KOPT-K1 (cell line): ENCODE measurements around the gene RAE1.

Source experiments
- H3K27ac ChIP-seq: fragments of 200-600 bp; sonication (generic); 2 replicates; pipeline ENCODE4 v1.5.1; 2016; ENCODE audit warnings: antibody characterized with exemption, mild to moderate bottlenecking, low read depth, low read length; ENCODE audit not compliant: poor library complexity, severe bottlenecking
- H3K36me3 ChIP-seq: fragments of 200-600 bp; sonication (generic); 2 replicates; pipeline ENCODE4 v1.5.1; 2017; ENCODE audit warnings: antibody characterized with exemption, mild to moderate bottlenecking, low read length, moderate library complexity; ENCODE audit not compliant: insufficient read depth
- H3K9me3 ChIP-seq: fragments of 200-600 bp; sonication (generic); 2 replicates; pipeline ENCODE4 v1.5.1; 2017; ENCODE audit warnings: antibody characterized with exemption, low read length, mild to moderate bottlenecking; ENCODE audit not compliant: insufficient read depth, poor library complexity, severe bottlenecking

RAE1 gene

DNA sequence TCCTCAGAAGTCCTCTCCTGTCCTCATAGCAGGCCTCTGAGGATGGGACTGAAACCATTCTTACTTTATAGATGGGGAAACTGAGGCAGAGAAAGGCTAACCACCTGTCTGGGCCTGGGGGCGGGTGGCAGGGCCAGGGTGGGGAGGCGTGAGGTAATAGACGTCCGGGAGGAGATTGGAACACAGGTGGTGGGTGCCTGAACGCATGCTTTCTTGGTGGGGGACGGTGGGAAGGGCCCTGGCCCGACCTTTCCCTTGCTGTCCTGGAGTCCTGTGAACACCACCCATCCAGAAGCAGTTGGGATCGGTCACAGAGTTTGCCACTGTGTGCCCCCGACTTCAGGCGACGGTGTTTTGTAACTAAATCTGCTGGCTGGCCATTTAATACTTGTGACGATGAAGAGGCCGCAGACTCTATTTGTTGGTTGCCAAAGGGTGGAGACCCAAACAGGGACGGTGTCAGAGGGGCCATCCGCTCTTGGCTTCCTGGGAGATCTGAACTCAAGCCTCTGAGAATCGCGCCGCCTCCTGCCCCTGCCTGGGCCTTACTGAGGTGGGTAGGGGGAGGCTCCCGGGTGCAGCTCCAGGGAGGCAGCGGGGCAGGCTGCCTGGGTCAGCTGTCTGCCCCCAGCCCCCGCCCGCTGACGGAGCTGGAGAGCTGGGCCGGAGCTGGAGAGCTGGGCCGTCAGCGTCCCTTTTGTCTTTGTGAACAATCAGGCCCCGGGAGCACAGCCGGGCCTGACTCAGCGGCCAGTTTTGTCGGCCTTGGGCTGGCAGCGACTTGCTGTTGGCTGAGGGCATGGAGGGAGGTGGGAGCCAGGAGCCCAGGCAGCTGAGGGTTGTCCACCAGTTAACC, 44.3 kb downstream of the RAE1 start:
- Histone ChIP-seq H3K9me3 (no peaks in the 10 kb centered on the region), H3K36me3 (peaks cover 29% of the 10 kb centered on the region), H3K27ac (no peak overlapping the region)

DNA sequence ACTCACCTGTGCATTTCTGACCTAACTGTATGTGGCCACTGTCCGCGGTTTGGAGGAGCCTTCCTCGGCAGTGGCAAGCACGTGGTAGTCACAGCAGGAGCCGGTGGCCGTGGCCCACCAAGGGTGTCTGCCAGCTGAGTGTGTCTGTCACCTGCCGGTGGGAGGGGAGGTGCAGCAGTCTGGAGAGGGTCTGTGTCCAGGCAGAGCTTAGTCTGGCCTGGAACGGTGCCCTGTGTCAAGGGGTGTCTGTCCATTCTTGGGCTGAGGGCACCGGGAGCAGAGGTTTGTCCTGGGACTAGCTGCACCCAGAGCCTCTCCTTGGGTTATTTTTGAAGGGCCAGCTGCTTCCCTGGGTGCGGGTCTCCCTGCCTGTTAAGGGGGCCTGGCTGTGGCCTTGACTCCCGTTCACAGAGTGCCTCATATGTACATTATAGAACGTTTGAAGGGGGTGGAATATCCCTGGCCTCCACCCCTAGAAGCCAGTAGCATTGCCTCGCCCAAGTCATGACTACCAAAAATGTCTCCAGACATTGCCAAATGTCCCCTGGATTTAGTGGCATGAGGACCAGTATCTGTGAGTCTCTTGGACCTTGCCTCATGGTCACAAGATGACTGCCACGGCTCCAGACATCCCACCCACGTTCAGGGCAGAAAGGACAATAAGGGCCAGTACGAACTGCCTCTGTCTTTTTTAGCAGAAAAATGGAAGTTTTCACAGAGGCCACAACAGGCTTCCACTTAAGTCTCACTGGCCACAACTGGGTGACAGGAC, 45.3 kb downstream of the RAE1 start:
- Histone ChIP-seq H3K9me3 (no peaks in the 10 kb centered on the region), H3K27ac (no peak overlapping the region), H3K36me3 (peaks cover 30% of the 10 kb centered on the region)

DNA sequence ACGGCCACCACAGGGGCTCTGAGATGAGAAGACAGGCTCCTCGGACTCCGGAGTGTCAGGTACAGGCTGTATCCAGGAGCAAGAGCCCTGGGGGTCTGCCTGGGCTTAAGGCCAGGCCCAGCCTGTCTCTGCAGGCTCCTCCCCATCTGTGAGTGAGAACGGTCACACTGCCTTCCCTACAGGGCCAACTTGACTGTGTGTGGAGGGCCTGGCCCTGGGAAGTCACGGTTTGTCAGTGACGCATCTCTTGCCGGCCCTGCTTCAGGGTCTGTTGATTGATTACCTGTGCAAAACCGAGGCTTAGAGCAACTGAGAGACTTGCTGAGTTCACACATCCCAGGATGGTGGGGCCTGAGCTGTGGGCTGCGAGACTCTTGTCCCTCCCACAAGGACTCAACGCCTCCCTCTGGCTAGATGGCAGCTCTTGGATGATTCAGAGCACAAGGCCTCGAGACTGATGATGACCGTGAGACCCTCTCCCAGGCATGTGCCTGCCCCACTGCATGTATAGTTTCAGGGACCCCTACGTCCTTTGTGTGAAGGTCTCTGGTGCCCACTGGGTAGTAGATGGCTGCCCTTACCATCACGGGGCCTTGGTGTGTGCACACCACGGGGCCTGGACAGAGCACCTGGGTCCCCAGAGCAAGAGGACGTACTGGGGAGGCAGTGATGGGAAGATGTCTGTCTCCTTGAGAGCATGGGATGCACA, 46.1 kb downstream of the RAE1 start:
- no peak overlapping the region for H3K27ac ChIP-seq
- H3K36me3 ChIP-seq, result peaks cover 30% of the 10 kb centered on the region

DNA sequence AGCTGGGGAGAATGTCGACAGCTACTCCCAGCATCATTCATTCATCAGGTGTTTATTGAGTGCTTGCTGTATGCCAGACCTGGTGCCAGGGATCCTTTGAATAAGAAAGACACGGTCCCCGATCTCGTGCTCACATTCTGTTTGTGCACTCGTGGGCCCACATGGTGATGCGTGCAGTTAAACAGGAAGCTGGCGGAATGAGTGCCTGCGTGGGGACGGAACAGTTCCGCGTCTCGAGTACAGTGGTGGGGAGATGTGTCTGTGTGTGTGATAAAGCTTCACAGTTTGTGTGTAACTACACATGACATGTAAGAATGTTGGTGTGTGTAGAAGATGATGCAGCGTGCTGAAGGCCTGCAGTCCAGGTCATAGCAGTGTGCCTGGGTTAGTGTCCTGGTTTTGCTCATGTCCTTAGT, 46.6 kb downstream of the RAE1 start:
- Histone ChIP-seq H3K36me3 (peaks cover 30% of the 10 kb centered on the region), H3K27ac (peak overlapping the region; percentile 57), H3K9me3 (no peaks in the 10 kb centered on the region)

More for the DNA sequence above, 46.1 kb downstream of the RAE1 start:
- H3K9me3 ChIP-seq, result no peaks in the 10 kb centered on the region

DNA sequence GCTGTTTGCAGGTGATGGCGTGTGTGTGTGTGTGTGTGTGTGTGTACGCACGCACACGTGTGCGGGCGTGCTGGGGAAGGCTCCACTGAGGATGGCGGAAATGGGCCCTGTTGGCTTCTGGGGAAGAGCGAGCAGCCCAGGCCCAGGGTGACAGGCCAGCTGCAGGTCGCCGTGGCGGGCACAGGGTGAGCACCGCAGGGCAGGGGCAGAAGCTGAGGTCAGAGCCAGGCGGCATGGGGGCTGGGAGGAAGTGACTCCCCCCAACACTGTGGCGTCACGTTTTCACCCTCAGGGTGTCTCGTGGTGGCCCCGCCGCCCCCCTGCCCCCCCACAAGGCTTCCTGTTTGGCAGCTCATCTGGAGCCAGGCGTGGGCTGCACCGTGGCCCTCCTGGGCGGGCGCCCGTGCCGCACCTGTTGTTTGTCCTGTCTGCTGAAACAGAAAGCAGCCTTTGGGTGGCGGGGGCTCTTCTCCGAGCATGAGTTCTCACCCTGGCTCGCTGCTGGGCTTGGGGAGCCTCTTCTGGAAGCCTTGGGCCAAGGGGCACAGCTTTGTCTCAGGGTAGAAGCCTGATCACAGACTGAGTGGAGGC, 47.3 kb downstream of the RAE1 start:
- peaks cover 30% of the 10 kb centered on the region for H3K36me3 ChIP-seq
- H3K9me3 ChIP-seq, result no peaks in the 10 kb centered on the region
- peak overlapping the region; percentile 57 for H3K27ac ChIP-seq

DNA sequence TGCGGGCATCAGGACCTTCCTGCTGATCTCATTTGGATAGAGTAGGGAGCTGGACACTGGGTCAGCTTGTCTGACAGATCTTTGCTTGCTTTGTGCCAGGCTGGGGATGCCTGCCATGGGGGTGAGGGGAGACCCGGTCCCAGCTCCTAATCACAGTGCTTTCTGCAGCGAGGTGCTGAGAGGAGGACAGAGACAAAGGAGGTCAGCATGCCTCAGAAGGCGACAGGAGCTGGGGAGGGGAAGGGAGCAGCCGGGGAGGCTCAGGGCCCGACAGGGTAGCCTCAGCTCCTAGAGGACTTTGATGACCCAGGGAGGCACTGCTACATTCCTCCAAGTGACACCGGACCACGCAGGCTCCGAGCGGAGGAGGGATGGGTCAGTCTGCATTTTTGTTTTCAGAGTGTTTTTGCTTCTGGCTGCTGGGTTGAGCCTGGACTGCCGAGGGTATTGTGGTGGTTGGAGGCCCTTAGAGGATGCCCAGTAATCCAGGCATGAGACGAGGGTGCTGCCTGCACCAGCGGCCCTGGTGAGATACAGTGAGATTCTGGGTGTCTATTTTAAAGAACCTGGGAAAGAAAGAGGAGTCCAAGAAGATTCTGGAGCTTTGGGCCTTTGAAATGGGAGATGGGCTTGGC, 48.0 kb downstream of the RAE1 start:
- H3K27ac ChIP-seq, result peak overlapping the region; percentile 57
- H3K9me3 ChIP-seq, result no peaks in the 10 kb centered on the region
- H3K36me3 ChIP-seq, result peaks cover 24% of the 10 kb centered on the region

DNA sequence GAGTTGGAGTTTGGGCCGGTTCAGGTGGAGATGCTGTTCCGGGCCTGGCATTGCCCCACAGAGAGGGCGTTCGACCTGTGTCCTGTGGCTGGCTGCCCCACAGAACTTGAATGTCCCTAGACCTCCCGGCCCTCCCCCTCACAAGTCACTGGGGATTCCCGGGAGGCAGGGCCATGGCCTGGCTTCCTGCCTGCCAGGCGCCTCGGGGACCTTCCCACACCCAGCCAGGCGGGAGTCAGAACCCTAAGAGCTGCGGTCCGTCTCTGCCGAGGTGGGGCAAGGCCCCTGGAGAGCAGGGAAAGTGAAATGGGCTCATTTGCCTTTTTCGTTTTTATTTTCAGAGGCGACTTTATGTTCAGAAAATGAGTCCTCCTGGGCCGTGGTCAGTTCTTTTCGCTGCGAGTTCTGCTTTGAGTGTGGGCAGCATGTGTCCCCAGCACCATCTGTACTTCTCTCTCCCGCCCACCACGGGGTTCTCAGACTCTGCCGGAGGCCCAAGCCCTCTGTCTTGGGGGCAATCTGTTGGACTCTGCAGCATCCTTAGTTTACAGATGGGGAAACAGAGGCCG, 48.6 kb downstream of the RAE1 start:
- H3K36me3 ChIP-seq, result peaks cover 18% of the 10 kb centered on the region; the same call in 1 of the 2 replicates
- H3K9me3 ChIP-seq, result no peaks in the 10 kb centered on the region
- H3K27ac ChIP-seq, result no peak overlapping the region

DNA sequence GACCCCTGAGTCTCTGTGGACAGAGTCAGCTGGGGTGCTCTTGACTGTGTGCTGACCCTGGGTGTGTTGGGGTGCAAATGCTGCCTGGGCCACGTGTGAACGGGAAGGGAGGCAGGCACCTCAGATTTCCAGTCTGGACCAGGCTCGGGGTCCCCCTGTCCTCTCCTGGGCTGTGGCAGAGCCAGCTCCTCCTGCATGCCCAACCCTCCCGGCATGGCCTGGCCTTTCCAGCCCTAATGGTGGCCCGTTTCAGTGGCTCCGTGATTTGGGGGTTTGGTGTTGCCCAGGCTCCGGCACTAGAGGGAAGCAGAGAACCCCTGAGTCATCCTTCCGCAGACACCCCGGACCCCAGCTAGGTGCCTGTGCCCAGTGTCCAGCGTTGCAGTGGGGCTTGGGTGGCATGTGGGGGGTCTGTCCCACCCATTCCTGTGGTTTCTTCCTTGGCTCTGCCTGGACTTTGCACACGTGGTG, 49.2 kb downstream of the RAE1 start:
- peaks cover 12% of the 10 kb centered on the region; the same call in 1 of the 2 replicates for H3K36me3 ChIP-seq
- no peak overlapping the region for H3K27ac ChIP-seq

DNA sequence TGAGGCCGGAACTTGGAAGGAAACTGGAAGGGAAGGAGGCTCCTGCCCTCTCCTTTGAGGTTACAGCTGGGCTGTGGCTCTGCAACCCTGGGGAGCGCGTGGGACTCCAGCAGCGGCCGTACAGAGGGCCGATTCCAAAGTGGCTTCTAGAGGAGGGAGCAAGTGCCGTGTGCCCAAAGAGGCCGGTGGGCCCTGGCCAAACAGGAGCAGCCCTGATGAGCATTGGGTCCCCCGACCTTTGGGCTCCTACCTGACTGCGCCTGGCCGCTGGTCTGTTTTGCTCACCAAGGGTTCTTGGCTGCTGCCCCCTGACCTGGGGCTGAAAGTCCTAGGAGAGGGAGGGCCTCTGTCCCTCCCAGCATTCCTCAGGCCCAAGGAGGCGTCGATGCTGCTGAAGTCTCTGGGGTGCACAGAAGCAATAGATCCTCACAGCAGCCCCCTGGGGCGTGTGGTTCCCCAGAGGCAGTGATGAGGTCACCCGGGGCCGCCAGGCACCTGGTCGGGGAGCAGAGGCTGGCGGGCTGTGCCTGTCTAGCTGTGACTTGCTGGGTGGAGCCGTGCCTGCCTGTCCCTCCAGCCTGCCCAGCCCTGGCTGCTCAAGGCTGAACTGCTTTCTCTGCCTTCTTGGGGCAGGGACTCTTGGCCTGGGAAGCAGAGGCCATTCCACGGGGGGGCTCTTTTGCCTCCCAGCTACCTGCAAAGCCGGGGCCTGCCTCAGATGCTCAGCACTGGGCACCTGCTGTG, 49.9 kb downstream of the RAE1 start:
- Histone ChIP-seq H3K36me3 (peaks cover 8% of the 10 kb centered on the region; the same call in 1 of the 2 replicates), H3K9me3 (no peaks in the 10 kb centered on the region), H3K27ac (no peak overlapping the region)

More for the DNA sequence above, 49.2 kb downstream of the RAE1 start:
- H3K9me3 ChIP-seq, result no peaks in the 10 kb centered on the region

DNA sequence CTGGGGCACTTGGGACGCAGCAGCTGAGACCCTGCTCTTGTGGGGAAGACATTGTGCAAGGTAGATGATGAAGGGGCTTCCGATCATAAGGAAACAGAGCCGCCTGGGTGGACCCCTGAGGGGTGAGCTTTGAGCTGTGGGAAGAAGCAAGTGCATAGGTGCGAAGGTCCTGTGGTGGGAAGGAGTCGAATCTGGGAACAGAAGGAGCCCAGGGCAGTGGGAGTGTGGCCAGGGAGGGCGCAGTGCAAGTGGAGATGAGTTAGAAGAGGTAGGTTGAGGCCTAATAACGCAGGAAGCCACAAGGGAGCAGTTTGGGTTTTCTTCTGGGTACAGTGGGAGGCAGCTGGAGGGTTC, 50.5 kb downstream of the RAE1 start:
- Histone ChIP-seq H3K36me3 (peaks cover 4% of the 10 kb centered on the region; the same call in 1 of the 2 replicates), H3K27ac (no peak overlapping the region), H3K9me3 (no peaks in the 10 kb centered on the region)

DNA sequence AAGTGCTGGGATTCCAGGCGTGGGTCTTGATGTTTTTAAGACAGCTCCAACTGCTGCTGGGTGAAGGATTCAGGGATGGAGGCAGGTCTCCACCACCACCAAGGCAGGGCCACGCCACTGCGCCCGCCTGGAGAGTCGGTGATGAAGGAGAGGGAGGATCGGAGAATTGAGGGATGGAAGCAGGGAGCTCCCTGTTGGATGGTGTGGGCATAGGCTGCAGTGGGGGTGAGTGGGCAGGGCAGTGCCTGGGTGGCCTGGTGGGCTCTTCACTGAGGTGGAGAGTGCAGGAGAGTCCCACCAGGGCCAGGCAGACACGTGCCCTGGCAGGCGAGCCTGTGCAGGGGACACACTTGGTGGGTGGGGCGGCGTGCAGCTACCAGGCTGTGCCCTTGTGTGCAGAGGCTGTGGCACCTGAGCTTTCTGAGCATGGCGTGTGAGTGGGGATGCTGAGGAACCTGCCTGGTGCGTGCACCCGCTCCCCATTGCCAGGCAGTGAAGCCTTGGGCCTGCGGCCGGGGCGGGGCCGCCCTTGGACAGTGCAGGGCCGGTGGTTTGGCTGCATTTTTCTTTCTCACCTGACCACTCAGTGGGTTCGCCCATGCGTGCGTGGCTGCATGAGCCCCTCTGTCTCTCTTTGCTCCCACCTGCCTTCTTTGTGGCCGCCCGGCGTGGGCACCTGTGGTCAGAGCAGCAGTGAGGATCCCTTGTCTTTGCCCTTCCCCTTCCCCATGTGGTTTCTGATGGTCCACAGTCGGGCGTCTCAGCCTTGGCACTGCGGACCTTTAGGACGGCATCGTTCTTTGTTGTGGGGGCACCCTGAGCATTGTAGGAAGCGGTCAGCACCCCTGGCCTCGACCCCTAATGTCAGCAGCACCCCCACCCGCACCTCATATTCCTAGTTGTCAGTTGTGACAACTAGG, 51.4 kb downstream of the RAE1 start:
- Histone ChIP-seq H3K27ac (no peak overlapping the region), H3K36me3 (peaks cover 4% of the 10 kb centered on the region; the same call in 1 of the 2 replicates), H3K9me3 (no peaks in the 10 kb centered on the region)

DNA sequence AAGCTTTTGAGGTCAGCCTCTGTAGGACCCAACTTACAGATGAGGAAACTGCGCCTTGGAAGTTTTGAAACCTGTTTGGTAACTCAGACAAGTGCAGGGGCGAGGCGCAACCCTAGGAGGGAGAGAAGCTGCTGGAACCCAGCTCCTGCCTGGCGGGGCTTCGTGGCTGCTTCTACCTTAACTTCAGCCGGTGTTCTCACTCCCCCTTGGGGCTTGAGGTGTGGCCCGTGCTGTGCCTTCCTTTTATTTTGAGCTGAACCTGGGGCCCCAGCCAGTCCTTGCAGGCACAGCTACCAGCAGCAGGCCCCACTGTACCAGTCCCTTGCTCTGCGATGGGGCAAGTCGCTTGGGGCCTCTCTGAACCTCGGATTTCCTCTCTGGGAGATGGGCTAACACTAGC, 52.2 kb downstream of the RAE1 start:
- Histone ChIP-seq H3K36me3 (peaks cover 12% of the 10 kb centered on the region; the same call in 1 of the 2 replicates), H3K27ac (no peak overlapping the region), H3K9me3 (no peaks in the 10 kb centered on the region)

DNA sequence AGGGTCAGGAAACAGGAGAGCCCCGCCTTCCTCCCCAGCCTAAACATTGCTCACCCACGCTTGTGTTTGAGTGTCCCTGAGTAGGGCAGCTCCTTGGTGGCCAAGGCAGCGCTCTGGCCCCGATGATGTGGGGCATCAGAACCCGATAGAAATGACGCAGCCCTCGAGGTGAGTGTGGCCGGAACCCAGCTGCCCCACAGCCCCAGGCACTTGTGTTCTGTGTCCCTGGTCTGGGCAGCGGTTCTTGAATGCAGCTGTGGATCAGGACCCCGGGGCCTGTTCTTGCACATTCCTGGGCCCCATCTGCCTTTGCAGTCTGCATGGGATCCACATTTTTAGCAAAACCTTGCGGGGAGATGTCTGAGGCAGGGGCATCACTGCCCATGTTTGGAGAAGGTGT, 53.0 kb downstream of the RAE1 start:
- no peaks in the 10 kb centered on the region for H3K9me3 ChIP-seq
- peaks cover 12% of the 10 kb centered on the region; the same call in 1 of the 2 replicates for H3K36me3 ChIP-seq
- H3K27ac ChIP-seq, result no peak overlapping the region
